HepG2 (cell line): ENCODE measurements around the gene ARHGEF10L. TPM values are rescaled to one million over a fixed set of nuclear protein-coding genes. Genes with fewer than 3 reads are reported as not detected.

ENCODE experiments used
- ATAC-seq: fragments of 200-7000 bp; cut with Tn5 transposase; 3 replicates; pipeline ENCODE4 v1.9.1; 2020; ENCODE audit warnings: mild to moderate bottlenecking, moderate library complexity
- BruUV-seq: library from RNA; stranded (reverse); fragments of 400-500 nt; replicated peaks from 2 replicates; lab custom pipeline; 2021; lab: Mats Ljungman, UMichigan
- CTCF ChIA-PET: fragments of 300-600 bp; formaldehyde crosslinking; extraction: SDS; loops from one replicate; lab custom pipeline; 2021; ENCODE audit warnings: low total read pairs, inconsistent platforms, low intra/inter-chr PET ratio; lab: Yijun Ruan, JAX
- POLR2A ChIA-PET: fragments of 350-600 bp; sonication (Branson Sonifier 250); formaldehyde crosslinking; loops from one replicate; lab custom pipeline; 2020; ENCODE audit warnings: antibody characterized with exemption, inconsistent platforms; lab: Yijun Ruan, JAX
- DNase-seq: peaks from one replicate; pipeline ENCODE4 v3.0.0-alpha.2; 2015; ENCODE audit warnings: low spot score
- FAIRE-seq: peaks from 3 replicates; lab custom pipeline; 2011; peaks lifted over from hg19 to GRCh38; lab: Jason Lieb, UNC
- H2AFZ ChIP-seq: one replicate; pipeline ENCODE4 v1.6.1; 2011; ENCODE audit warnings: low read length, inconsistent platforms
- H3K27ac ChIP-seq: fragments of 300-600 bp; 3 replicates; pipeline ENCODE4 v1.8.0; 2011; ENCODE audit warnings: mixed run types, mild to moderate bottlenecking, mixed read lengths, low read length, inconsistent platforms; ENCODE audit not compliant: insufficient read depth; ENCODE audit errors: extremely low read length
- H3K27me3 ChIP-seq, 2 experiments: fragments of 200-600 bp in 1 of 2; 2 replicates in 1 of 2; 3 replicates in 1 of 2; pipeline versions ENCODE4 v1.6.0 to v1.8.0; 2011; ENCODE audit warnings: low read length in 2 of 2, mild to moderate bottlenecking in 2 of 2, moderate library complexity in 2 of 2, inconsistent platforms in 1 of 2; ENCODE audit not compliant: insufficient read depth in 2 of 2, control insufficient read depth in 1 of 2
- H3K36me3 ChIP-seq, 2 experiments: fragments of 200-600 bp in 1 of 2; replicated peaks in 1 of 2; 2 replicates in 1 of 2; 3 replicates in 1 of 2; pipeline versions ENCODE4 v1.5.1 to v1.8.0; 2011; ENCODE audit warnings: low read length in 2 of 2, inconsistent platforms in 1 of 2; ENCODE audit not compliant: insufficient read depth in 2 of 2, control insufficient read depth in 1 of 2
- H3K4me1 ChIP-seq: 2 replicates; pipeline ENCODE4 v1.5.1; 2012; ENCODE audit warnings: low read length, inconsistent platforms; ENCODE audit not compliant: insufficient read depth
- H3K4me2 ChIP-seq: 2 replicates; pipeline ENCODE4 v1.6.0; 2011; ENCODE audit warnings: low read depth, low read length, inconsistent platforms
- H3K4me3 ChIP-seq, 3 experiments: fragments of 200-600 bp in 1 of 3; sonication (generic), shearing (Covaris generic) in 1 of 3; replicated peaks in 1 of 3; 2 replicates each; pipeline ENCODE4 v1.5.1; 2011 to 2016; ENCODE audit warnings: low read length in 3 of 3, inconsistent platforms in 2 of 3, low read depth in 2 of 3, mild to moderate bottlenecking in 2 of 3, control low read depth in 1 of 3, mixed read lengths in 1 of 3; ENCODE audit not compliant: insufficient read depth in 1 of 3
- H3K79me2 ChIP-seq: one replicate; pipeline ENCODE4 v1.6.1; 2011; ENCODE audit warnings: low read length, inconsistent platforms; ENCODE audit not compliant: insufficient read depth
- H3K9ac ChIP-seq: 2 replicates; pipeline ENCODE4 v1.6.0; 2011; ENCODE audit warnings: mild to moderate bottlenecking, low read depth, low read length, inconsistent platforms; ENCODE audit not compliant: insufficient read depth
- H3K9me3 ChIP-seq: 2 replicates; pipeline ENCODE4 v1.5.1; 2012; ENCODE audit warnings: mild to moderate bottlenecking, low read length
- H4K20me1 ChIP-seq: 2 replicates; pipeline ENCODE4 v1.6.0; 2011; ENCODE audit warnings: inconsistent platforms, mild to moderate bottlenecking, low read length, moderate library complexity; ENCODE audit not compliant: insufficient read depth
- CTCF ChIP-seq: sonication (generic); formaldehyde crosslinking; IDR thresholded peaks from 2 replicates; pipeline ENCODE4 v1.5.0; 2020; ENCODE audit warnings: mild to moderate bottlenecking, missing genetic modification reagents, moderate library complexity
- ELF4 ChIP-seq: sonication (generic); formaldehyde crosslinking; IDR thresholded peaks from 2 replicates; pipeline ENCODE4 v1.5.0; 2020; ENCODE audit warnings: missing genetic modification reagents, mild to moderate bottlenecking, moderate library complexity, borderline replicate concordance
- NPAS2 ChIP-seq: sonication (generic); formaldehyde crosslinking; IDR thresholded peaks from 2 replicates; pipeline ENCODE4 v1.8.0; 2022; ENCODE audit warnings: mild to moderate bottlenecking, missing genetic modification reagents, borderline replicate concordance
- RFX1 ChIP-seq: fragments of 450-650 bp; IDR thresholded peaks from 2 replicates; pipeline ENCODE4 v1.6.1; 2017
- SRF ChIP-seq: IDR thresholded peaks from 2 replicates; pipeline ENCODE4 v1.6.1; 2011; ENCODE audit warnings: mild to moderate bottlenecking, low read depth, low read length, moderate library complexity
- ZNF101 ChIP-seq: sonication (generic); formaldehyde crosslinking; IDR thresholded peaks from 2 replicates; pipeline ENCODE4 v1.4.0; 2020; ENCODE audit warnings: mild to moderate bottlenecking, low read depth, missing genetic modification reagents, borderline replicate concordance
- ZNF326 ChIP-seq: sonication (generic); formaldehyde crosslinking; IDR thresholded peaks from 2 replicates; pipeline ENCODE4 v1.4.0; 2020; ENCODE audit warnings: missing genetic modification reagents, borderline replicate concordance
- ZNF891 ChIP-seq: sonication (generic); formaldehyde crosslinking; IDR thresholded peaks from 2 replicates; pipeline ENCODE4 v1.5.0; 2020; ENCODE audit warnings: mild to moderate bottlenecking, missing genetic modification reagents
- ZSCAN22 ChIP-seq: sonication (generic); formaldehyde crosslinking; IDR thresholded peaks from 2 replicates; pipeline ENCODE4 v1.4.0; 2020; ENCODE audit warnings: mild to moderate bottlenecking, missing genetic modification reagents
- WGBS: methylation state at CpG from one replicate; pipeline ENCODE4 v1.1.6; 2017; ENCODE audit warnings: low lambda C conversion rate; 5-methylcytosine and 5-hydroxymethylcytosine counted together
- in situ Hi-C: cut with HindIII; loops from 2 replicates; pipeline ENCODE4 v1.10.0; 2017; ENCODE audit warnings: low pct_unique_long_range_greater_than_20kb; ENCODE audit not compliant: extremely low pct_ligation_motif_present
- intact Hi-C: fragments of 100-400 bp; cut with micrococcal nuclease; formaldehyde crosslinking; loops from one replicate; pipeline ENCODE4 v1.10.0; 2022; ENCODE audit not compliant: unreplicated experiment
- polyA plus RNA-seq, 8 experiments: library from polyadenylated mRNA; depleted of rRNA in 3 of 8; stranded (reverse) in 7 of 8; unstranded in 1 of 8; fragments of >200 nt; fragmentation: Illumina TruSeq in 4 of 8; extraction: Trizol in 4 of 8; gene quantifications; 2 replicates each; pipeline versions ENCODE4 v1.2.1 to v1.2.3, GENCODE V29; 2011 to 2016; ENCODE audit warnings: low read depth in 4 of 8, missing spikeins in 1 of 8, mixed read lengths in 1 of 8; ENCODE audit not compliant: insufficient read depth in 1 of 8
- total RNA-seq, 5 experiments: library from RNA; depleted of rRNA; stranded (reverse); fragments of >200 nt; fragmentation: Illumina TruSeq; extraction: Trizol; gene quantifications; 2 replicates each; pipeline ENCODE4 v1.2.3, GENCODE V29; 2016; ENCODE audit warnings: low read depth in 1 of 5
- TF ChIP-seq, protein P1 (sequence below): IDR thresholded peaks from 2 replicates; pipeline ENCODE4 v1.6.1; 2016; ENCODE audit warnings: mild to moderate bottlenecking, missing biosample characterization, missing genetic modification reagents

Gene ARHGEF10L
- total and polyA plus RNA-seq, 2 of the 13 experiments (the other 11 are each of a cell fraction or from before 2014, with no cell fraction given): 46.5 to 78.3 TPM

- ATAC-seq (no peak), DNase-seq (no peak)
- H3K9ac ChIP-seq: no peak overlapping the region
- H3K27ac ChIP-seq: no peak overlapping the region
- no TSS peak for BruUV-seq
- intact Hi-C loops: no loop called here
- POLR2A ChIA-PET: no interaction called here
- no peaks in the 10 kb centered on the region for H3K4me1 ChIP-seq
- H4K20me1 ChIP-seq: no peaks in the 10 kb centered on the region
- H3K4me2 ChIP-seq: no peak overlapping the region
- 20% methylated on average over 2 of the region's 5 CpGs for WGBS
- H2AFZ ChIP-seq: no peak overlapping the region
- TF ChIP-seq CTCF (CRISPR knock-in tag) (no peak), ZSCAN22 (CRISPR knock-in tag) (no peak), ZNF326 (CRISPR knock-in tag) (no peak), ZNF891 (CRISPR knock-in tag) (no peak), ELF4 (CRISPR knock-in tag) (no peak), SRF (no peak), NPAS2 (CRISPR knock-in tag) (no peak), ZNF101 (CRISPR knock-in tag) (no peak), RFX1 (no peak)
- TF ChIP-seq, protein P1, sequence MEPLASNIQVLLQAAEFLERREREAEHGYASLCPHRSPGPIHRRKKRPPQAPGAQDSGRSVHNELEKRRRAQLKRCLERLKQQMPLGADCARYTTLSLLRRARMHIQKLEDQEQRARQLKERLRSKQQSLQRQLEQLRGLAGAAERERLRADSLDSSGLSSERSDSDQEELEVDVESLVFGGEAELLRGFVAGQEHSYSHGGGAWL: no peak
- TF ChIP-seq, all 625 proteins: peak for 0
- in situ Hi-C loops: no loop called here
- Histone ChIP-seq H3K9me3 (no peaks in the 10 kb centered on the region), H3K27me3 (peaks cover 8 to 31% of the 10 kb centered on the region in 2 experiments), H3K79me2 (no peaks in the 10 kb centered on the region), H3K36me3 (no peaks in the 10 kb centered on the region), H3K4me3 (no peak overlapping the region)
- CTCF ChIA-PET: no interaction called here
- FAIRE-seq: no peak
These were observed 201.6 kb downstream of the ARHGEF10L start for GRCh38 chr1:17741052-17741451.
